Adrenal gland (tissue), 12 donors: ENCODE measurements around the gene ORAI3. TPM values are rescaled to one million over a fixed set of nuclear protein-coding genes. Genes with fewer than 3 reads are reported as not detected.

Experiments used
- DNase-seq, 7 donors: peaks; one replicate each; pipeline ENCODE4 v3.0.0-alpha.2; 2019 to 2020
- H3K27ac ChIP-seq, 5 donors: fragments of 200-600 bp; sonication (generic) in 4 of 5; 1 replicate in 3 of 5; 2 replicates in 2 of 5; pipeline versions ENCODE4 v1.5.1 to v1.8.0; 2016 to 2020; ENCODE audit warnings: mild to moderate bottlenecking in 1 of 5
- H3K27me3 ChIP-seq: fragments of 200-600 bp; 2 replicates; pipeline ENCODE4 v1.8.0; 2021
- H3K36me3 ChIP-seq, 2 donors: fragments of 200-600 bp; replicated peaks in 1 of 2; 1 replicate in 1 of 2; 2 replicates in 1 of 2; pipeline versions ENCODE4 v1.5.1 to v1.8.0; 2018 to 2022
- H3K4me1 ChIP-seq, 2 donors: fragments of 200-600 bp; replicated peaks in 1 of 2; 1 replicate in 1 of 2; 2 replicates in 1 of 2; pipeline versions ENCODE4 v1.5.1 to v1.8.0; 2018 to 2021
- H3K4me3 ChIP-seq, 4 donors: fragments of 200-600 bp; sonication (generic) in 3 of 4; one replicate each; pipeline ENCODE4 v1.5.1; 2016 to 2018
- H3K9me3 ChIP-seq, 3 donors: fragments of 200-600 bp; sonication (generic) in 1 of 3; replicated peaks in 1 of 3; 1 replicate in 2 of 3; 2 replicates in 1 of 3; pipeline versions ENCODE4 v1.5.1 to v1.8.0; 2016 to 2021
- POLR2A ChIP-seq, 2 donors: fragments of 450-650 bp; IDR thresholded peaks; one replicate each; pipeline ENCODE4 v1.6.1; 2017; ENCODE audit warnings: antibody characterized with exemption in 2 of 2, mild to moderate bottlenecking in 2 of 2, moderate library complexity in 1 of 2
- WGBS, 4 donors: extraction: QIAGEN DNeasy Blood & Tissue Kit in 2 of 4; methylation state at CpG; one replicate each; pipeline versions ENCODE4 v1.1.5 to v1.1.7; 2013 to 2017; 5-methylcytosine and 5-hydroxymethylcytosine counted together
- intact Hi-C, 2 donors: fragments of 100-400 bp; cut with DNase I; formaldehyde crosslinking; loops; one replicate each; pipeline versions ENCODE4 v1.14.1 to v1.15.0; 2022 to 2023
- polyA plus RNA-seq, 3 donors: library from polyadenylated mRNA; stranded (reverse); fragments of 200-250 nt in 2 of 3; fragments of 350-450 nt in 1 of 3; fragmentation: Illumina TruSeq in 1 of 3; extraction: RNeasy Lipid Tissue Mini Kit (QIAGEN cat#74804) in 1 of 3; gene quantifications; one replicate each; pipeline ENCODE4 v1.2.3, GENCODE V29; 2013 to 2014
- total RNA-seq, 9 donors: library from RNA; depleted of rRNA in 4 of 9; stranded (reverse); fragments of >200 nt in 4 of 9; fragments of 120-200 nt in 1 of 9; fragmentation: NEBNext Ultra II Directional in 1 of 9; extraction: Animal tissue kit (Norgen Biotek cat#: 25700) in 1 of 9; gene quantifications; one replicate each; pipeline versions ENCODE4 v1.1.0 to v1.2.4, GENCODE V29; 2013 to 2023
- TF ChIP-seq, protein P1 (sequence below), 6 experiments: fragments of 450-650 bp in 4 of 6; fragments of 200-600 bp in 2 of 6; sonication (generic) in 1 of 6; IDR thresholded peaks; 1 replicate in 5 of 6; 2 replicates in 1 of 6; pipeline versions ENCODE4 v1.5.1 to v1.8.0; 2016 to 2021; ENCODE audit warnings: antibody characterized with exemption in 6 of 6, mild to moderate bottlenecking in 2 of 6, moderate library complexity in 1 of 6
- donor health status: healthy with polysubstance abuse.
- donor health status: Bipolar disorder and iron deficiency.
- donor health status: DM: yes; HTN: yes; CAD: no.
- donor health status: DM: no; HTN: no; CAD: no.
- donor health status: DM: no; HTN: no; CAD: no.
- donor health status: DM: yes; HTN: yes; CAD: no.

Gene ORAI3
- total and polyA plus RNA-seq, 12 donors = 19.5 to 101 (median 57.0) TPM

DNA sequence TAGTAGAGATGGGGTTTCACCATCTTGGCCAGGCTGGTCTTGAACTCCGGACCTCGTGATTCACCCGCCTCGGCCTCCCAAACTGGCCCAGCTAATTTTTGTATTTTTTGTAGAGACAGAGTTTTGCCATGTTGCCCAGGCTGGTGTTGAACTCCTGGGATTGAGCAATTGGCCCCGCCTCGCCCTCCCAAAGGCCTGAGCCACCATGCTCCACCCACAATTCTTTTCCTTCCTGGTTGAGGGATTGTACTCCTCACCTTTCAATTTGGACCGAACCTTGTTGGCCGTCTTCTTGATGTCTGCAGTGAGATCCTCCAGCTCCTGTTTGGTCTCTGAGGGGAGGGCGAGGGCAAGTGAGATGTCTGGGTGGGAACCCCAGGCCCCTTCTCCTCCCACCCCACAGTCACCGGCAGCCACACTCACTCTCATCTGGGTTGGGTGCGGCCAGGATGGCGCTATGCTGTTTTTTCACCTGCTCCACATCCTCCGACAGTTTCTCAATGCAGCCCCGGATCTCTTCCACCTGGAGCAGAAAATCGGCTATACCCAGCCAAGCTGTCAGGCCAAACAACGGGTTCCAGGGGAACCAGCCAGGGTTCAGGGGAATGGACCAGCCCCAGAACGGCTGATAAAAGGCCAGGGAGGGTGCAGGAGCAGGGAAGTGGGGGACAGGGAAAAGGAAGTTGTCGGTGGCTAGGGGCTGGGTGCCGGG lies 52.0 kb downstream of the ORAI3 start:
- no peak for TF ChIP-seq POLR2A (IDR thresholded peaks at IDR 0.05)
- TF ChIP-seq, protein P1, sequence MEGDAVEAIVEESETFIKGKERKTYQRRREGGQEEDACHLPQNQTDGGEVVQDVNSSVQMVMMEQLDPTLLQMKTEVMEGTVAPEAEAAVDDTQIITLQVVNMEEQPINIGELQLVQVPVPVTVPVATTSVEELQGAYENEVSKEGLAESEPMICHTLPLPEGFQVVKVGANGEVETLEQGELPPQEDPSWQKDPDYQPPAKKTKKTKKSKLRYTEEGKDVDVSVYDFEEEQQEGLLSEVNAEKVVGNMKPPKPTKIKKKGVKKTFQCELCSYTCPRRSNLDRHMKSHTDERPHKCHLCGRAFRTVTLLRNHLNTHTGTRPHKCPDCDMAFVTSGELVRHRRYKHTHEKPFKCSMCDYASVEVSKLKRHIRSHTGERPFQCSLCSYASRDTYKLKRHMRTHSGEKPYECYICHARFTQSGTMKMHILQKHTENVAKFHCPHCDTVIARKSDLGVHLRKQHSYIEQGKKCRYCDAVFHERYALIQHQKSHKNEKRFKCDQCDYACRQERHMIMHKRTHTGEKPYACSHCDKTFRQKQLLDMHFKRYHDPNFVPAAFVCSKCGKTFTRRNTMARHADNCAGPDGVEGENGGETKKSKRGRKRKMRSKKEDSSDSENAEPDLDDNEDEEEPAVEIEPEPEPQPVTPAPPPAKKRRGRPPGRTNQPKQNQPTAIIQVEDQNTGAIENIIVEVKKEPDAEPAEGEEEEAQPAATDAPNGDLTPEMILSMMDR (IDR thresholded peaks at IDR 0.05) = no peak
- H3K9me3 ChIP-seq = no peaks in the 10 kb centered on the region
- no peaks in the 10 kb centered on the region for H3K27me3 ChIP-seq
- H3K36me3 ChIP-seq = no peaks in the 10 kb centered on the region
- 90 to 96% (median 93%) methylated on average over 12 to 19 of the region's 19 CpGs for WGBS, 4 donors
- no peak overlapping the region for H3K4me3 ChIP-seq
- H3K27ac ChIP-seq = no peak overlapping the region
- intact Hi-C loops = no loop called here
- DNase-seq = no peak
- H3K4me1 ChIP-seq = peaks cover 15 to 21% of the 10 kb centered on the region in 2 donors

DNA sequence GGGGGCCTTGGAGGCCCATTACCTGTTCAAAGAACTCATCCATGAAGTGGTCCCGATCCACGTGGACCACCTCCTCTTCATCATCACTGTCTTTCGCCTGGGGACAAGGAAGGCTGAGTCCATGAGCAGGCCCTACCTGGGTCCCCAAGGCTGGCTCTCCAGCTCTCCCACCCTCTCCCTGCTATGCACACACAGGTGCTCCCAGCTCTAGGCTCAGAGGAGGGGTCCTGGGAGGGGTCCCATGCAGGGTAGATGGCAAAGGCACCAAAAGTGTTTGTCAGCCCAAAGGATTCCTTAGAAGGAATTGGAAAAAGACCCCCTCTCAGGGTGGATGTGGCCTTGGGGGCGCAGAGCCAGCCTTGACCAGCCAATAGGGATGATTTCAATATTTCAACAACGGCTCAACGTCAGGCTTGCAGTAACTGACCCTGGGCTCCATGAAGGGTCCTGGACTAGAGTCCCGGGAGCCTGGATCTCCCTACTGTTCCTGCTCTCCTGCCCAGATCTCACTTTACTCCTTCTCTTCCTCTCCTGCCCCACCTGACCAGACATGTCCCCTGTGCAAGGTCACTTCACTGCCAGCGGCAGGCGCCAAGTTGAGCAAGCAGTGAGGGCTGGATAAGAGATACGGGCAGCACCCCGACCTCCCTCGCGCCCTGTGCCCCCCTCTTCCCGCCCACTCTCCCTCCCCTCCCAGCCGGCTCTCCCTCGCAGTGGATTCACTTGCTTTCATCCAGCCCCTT lies 52.8 kb downstream of the ORAI3 start:
- Histone ChIP-seq H3K27ac (no peak overlapping the region), H3K27me3 (no peaks in the 10 kb centered on the region), H3K4me1 (peaks cover 15 to 17% of the 10 kb centered on the region in 2 donors), H3K4me3 (no peak overlapping the region), H3K9me3 (no peaks in the 10 kb centered on the region), H3K36me3 (no peaks in the 10 kb centered on the region)
- DNase-seq = peak in 5 of 7 donors; percentile 60 to 75 (median 63)
- 38 to 46% (median 42%) methylated on average over 16 of the region's 16 CpGs for WGBS, 4 donors
- intact Hi-C loops = no loop called here
- no peak for TF ChIP-seq POLR2A (IDR thresholded peaks at IDR 0.05)
- TF ChIP-seq, protein P1 (IDR thresholded peaks at IDR 0.05) = no peak

DNA sequence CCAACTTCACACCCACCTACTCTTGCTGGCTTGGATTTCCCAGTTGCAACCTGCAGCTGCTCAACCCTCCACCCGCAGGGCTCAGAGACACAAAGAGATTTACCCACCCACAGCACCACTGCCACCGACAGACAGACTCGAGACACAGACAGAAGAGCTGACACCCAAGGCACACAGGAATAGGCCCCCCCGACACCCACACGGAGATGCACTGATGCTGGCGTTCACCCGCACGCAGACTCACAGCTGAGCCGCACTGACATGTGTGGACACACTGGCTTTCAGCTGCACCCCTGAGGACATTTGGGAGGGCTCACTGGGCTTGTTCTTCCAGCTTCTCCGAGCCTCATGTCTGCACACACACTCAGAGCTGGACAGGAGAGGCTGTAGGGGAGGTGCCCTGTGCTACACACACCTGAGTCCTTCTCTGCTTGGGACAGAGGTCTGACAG lies 53.4 kb downstream of the ORAI3 start:
- no peaks in the 10 kb centered on the region for H3K27me3 ChIP-seq
- H3K4me3 ChIP-seq = no peak overlapping the region
- no peaks in the 10 kb centered on the region for H3K9me3 ChIP-seq
- peaks cover 12 to 14% of the 10 kb centered on the region in 2 donors for H3K4me1 ChIP-seq
- H3K27ac ChIP-seq = no peak overlapping the region
- no peak for TF ChIP-seq POLR2A (IDR thresholded peaks at IDR 0.05)
- TF ChIP-seq, protein P1 (IDR thresholded peaks at IDR 0.05) = no peak
- H3K36me3 ChIP-seq = no peaks in the 10 kb centered on the region
- intact Hi-C loops = no loop called here
- 55 to 73% (median 68%) methylated on average over 4 to 10 of the region's 10 CpGs for WGBS, 4 donors
- DNase-seq = no peak

DNA sequence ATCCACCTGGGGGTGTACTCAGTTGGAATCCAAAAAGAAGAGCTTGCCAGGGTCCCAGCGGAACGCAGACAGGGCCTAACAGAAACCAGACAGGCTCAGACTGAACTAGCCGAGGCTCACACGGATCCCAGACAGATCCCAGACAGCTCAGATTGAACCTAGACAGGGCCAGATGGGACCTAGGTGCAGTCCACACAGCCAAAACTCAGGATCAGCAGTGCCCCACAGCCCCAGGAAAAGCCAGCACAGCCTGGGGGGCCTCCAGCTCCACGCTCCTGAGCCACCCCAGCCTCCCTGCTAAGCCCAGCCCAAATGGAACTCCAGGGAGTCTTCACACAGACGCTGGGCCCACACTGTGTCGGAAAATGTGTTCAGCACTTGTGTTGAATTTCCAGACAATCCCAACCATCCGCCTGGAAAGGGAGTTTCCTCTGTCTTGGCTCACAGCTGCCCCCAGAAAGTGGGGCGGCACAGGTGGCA lies 54.0 kb downstream of the ORAI3 start:
- TF ChIP-seq POLR2A (IDR thresholded peaks at IDR 0.05) = no peak
- TF ChIP-seq, protein P1 (IDR thresholded peaks at IDR 0.05) = no peak
- Histone ChIP-seq H3K4me3 (no peak overlapping the region), H3K27ac (no peak overlapping the region), H3K36me3 (no peaks in the 10 kb centered on the region), H3K27me3 (no peaks in the 10 kb centered on the region), H3K9me3 (no peaks in the 10 kb centered on the region), H3K4me1 (peaks cover 5 to 7% of the 10 kb centered on the region in 2 donors)
- DNase-seq = no peak
- WGBS, 4 donors = 83 to 90% (median 89%) methylated on average over 4 to 9 of the region's 9 CpGs
- intact Hi-C loops = no loop called here
